NCI-H2196 (cell line): ENCODE results near the gene TPSD1.
A peak's percentile ranks its signal among the peaks of the same experiment; 100 is the strongest.
"Not testable (repeated sequence)": the region's sequence is repeated elsewhere in the genome, so short reads cannot be mapped to it uniquely, and the experiment has no call there.

Experiments used
- DNase-seq: peaks from one replicate; lab custom pipeline; 2025; ENCODE audit not compliant: unreplicated experiment; lab: John Stamatoyannopoulos, UW

Gene TPSD1

GRCh38 chr16:1262210-1262845 lies 6.5 kb downstream of the TPSD1 start:
- DNase-seq, result no peak

- no peak for DNase-seq
Measured at GRCh38 chr16:1262846-1263221, 7.0 kb downstream of the TPSD1 start.

- no peak for DNase-seq
Measured at GRCh38 chr16:1263591-1264344, 7.9 kb downstream of the TPSD1 start.

- DNase-seq, result no peak
Measured at GRCh38 chr16:1264345-1265089, 8.6 kb downstream of the TPSD1 start.

GRCh38 chr16:1265090-1265630 lies 9.3 kb downstream of the TPSD1 start:
- no peak for DNase-seq

GRCh38 chr16:1265826-1266225 lies 10.0 kb downstream of the TPSD1 start:
- no peak for DNase-seq

GRCh38 chr16:1269418-1269817 lies 13.5 kb downstream of the TPSD1 start:
- not testable (repeated sequence) for DNase-seq

- DNase-seq, result no peak
Measured at GRCh38 chr16:1271380-1271723, 15.5 kb downstream of the TPSD1 start.

- DNase-seq, result peak; percentile 93
Measured at GRCh38 chr16:1271724-1272413, 16.0 kb downstream of the TPSD1 start.

GRCh38 chr16:1272453-1273198 lies 16.8 kb downstream of the TPSD1 start:
- no peak for DNase-seq

GRCh38 chr16:1273816-1274215 lies 17.9 kb downstream of the TPSD1 start:
- DNase-seq, result no peak

- DNase-seq, result no peak
Measured at GRCh38 chr16:1274767-1275166, 18.9 kb downstream of the TPSD1 start.

- no peak for DNase-seq
Measured at GRCh38 chr16:1275791-1276579, 20.1 kb downstream of the TPSD1 start.

GRCh38 chr16:1276580-1276878 lies 20.7 kb downstream of the TPSD1 start:
- no peak for DNase-seq

GRCh38 chr16:1277151-1277598 lies 21.3 kb downstream of the TPSD1 start:
- DNase-seq, result no peak

- DNase-seq, result no peak
Measured at GRCh38 chr16:1277617-1278282, 21.9 kb downstream of the TPSD1 start.

- DNase-seq, result no peak
Measured at GRCh38 chr16:1278477-1278876, 22.6 kb downstream of the TPSD1 start.

GRCh38 chr16:1279081-1279944 lies 23.4 kb downstream of the TPSD1 start:
- DNase-seq, result no peak
